BJ (cell line): ENCODE measurements around the gene PRRX1. TPM values are rescaled to one million over a fixed set of nuclear protein-coding genes. Genes with fewer than 3 reads are reported as not detected.

ENCODE experiments used
- CTCF ChIA-PET: fragments of 350-600 bp; formaldehyde crosslinking; extraction: SDS; loops from one replicate; lab custom pipeline; 2021; ENCODE audit warnings: antibody characterized with exemption, inconsistent platforms; lab: Yijun Ruan, JAX
- POLR2A ChIA-PET: fragments of 300-600 bp; sonication (Branson Sonifier 250); formaldehyde crosslinking; extraction: SDS; loops from one replicate; lab custom pipeline; 2021; ENCODE audit warnings: antibody characterized with exemption; lab: Charles Lee
- DNase-seq: peaks from one replicate; pipeline ENCODE4 v3.0.0-alpha.2; 2011; ENCODE audit warnings: low read depth
- H3K27me3 ChIP-seq: 2 replicates; pipeline ENCODE4 v1.6.0; 2011; ENCODE audit warnings: low read length; ENCODE audit not compliant: control insufficient read depth, insufficient read depth
- H3K36me3 ChIP-seq: 2 replicates; pipeline ENCODE4 v1.5.1; 2011; ENCODE audit warnings: low read length; ENCODE audit not compliant: control insufficient read depth, insufficient read depth
- H3K4me3 ChIP-seq: 2 replicates; pipeline ENCODE4 v1.5.1; 2011; ENCODE audit warnings: low read depth, mild to moderate bottlenecking, control low read depth, low read length
- polyA plus RNA-seq: library from polyadenylated mRNA; depleted of rRNA; stranded (reverse); fragments of >200 nt; gene quantifications from 2 replicates; pipeline ENCODE4 v1.2.3, GENCODE V29; 2011
- TF ChIP-seq, protein P1 (sequence below): IDR thresholded peaks from 2 replicates; pipeline ENCODE4 v1.5.1; 2011; ENCODE audit warnings: low read depth, mild to moderate bottlenecking, control low read depth, inconsistent platforms, low read length, moderate library complexity; ENCODE audit not compliant: insufficient read depth

Gene PRRX1
- polyA plus RNA-seq, 1 experiment, result 152 TPM

DNA sequence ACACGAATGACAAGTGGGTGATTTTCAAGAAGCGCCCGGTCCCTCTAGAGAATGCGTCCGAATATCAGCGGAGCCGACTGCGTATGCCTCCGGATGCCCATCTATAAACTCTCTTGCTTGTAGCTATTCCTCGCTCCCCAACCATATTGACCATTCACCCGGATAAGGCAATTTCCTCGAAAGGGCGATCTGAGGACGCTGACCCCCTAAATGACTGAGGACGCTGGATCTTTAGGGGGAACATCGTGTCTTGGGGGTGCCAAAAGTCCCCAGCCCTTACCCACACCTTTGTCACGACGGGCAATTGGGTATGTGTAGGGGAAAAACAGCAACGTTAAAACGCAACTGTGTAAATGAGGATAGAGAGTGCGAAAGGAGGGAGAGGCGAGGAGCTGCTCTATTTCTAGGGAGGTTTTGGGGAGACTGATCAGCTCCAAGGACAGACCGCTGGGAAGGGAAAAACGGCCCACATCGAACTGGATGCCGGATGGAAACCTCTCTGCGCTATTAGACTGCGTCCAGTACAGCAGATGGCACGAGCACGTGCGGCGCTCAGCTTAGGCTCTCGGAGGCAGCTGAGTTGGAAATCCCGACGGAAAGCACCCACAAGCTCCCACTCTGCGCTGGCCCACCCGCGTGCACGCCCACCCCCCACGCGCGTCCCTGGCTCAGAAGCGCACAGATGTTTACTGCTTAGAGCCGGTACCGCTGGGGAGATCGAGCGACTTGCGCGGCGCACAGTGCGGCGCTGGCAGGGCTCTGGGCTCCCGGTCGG is 2.9 kb upstream of the PRRX1 start:
- Histone ChIP-seq H3K36me3 (no peaks in the 10 kb centered on the region), H3K27me3 (no peaks in the 10 kb centered on the region), H3K4me3 (peak overlapping the region; percentile 95)
- no peak for DNase-seq
- CTCF ChIA-PET, result interaction anchor here (0.8 to 1.2 kb wide), 3 partner anchors 10 to 170 kb away, joined by 3 to 4 read pairs (median 3); no protein-coding TSS in a partner anchor
- POLR2A ChIA-PET, result no interaction called here
- TF ChIP-seq, protein P1, sequence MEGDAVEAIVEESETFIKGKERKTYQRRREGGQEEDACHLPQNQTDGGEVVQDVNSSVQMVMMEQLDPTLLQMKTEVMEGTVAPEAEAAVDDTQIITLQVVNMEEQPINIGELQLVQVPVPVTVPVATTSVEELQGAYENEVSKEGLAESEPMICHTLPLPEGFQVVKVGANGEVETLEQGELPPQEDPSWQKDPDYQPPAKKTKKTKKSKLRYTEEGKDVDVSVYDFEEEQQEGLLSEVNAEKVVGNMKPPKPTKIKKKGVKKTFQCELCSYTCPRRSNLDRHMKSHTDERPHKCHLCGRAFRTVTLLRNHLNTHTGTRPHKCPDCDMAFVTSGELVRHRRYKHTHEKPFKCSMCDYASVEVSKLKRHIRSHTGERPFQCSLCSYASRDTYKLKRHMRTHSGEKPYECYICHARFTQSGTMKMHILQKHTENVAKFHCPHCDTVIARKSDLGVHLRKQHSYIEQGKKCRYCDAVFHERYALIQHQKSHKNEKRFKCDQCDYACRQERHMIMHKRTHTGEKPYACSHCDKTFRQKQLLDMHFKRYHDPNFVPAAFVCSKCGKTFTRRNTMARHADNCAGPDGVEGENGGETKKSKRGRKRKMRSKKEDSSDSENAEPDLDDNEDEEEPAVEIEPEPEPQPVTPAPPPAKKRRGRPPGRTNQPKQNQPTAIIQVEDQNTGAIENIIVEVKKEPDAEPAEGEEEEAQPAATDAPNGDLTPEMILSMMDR, result no peak

DNA sequence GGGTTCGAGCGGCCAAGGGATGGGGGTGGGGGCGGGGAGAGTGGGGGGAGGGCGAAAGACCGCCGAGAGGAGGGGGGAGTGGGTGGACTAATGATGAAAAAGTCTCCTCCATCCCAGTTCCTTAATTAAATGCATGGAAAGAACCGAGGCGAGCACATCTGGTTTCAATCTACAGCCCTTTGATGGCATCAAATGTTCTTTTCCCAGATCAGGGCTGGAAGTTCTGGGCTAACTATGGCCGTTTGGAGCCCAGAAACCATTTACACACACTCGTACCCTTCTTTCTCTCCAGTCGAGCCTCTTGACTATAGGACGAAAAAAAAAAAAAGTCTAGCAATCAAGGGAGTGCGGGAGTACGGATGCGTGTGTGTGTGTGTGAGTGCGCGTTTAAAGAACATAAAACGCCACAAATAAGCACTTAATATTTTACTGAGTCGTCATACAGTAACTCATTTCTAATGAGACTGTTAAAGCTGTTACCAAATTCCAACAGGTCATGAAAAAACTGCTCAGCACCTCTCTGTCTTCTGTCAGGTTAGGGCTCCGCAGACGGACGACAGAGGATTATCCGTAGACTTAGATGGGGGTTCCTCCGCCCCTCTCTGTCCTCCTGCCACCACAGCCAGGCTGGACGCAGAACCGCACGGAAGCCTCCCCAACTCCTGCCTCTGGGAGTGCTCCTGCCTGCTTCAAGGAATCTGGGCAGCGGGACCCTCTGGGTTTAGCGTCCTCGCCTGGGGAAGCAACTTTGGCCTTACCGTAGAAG is 2.1 kb upstream of the PRRX1 start:
- CTCF ChIA-PET, result no interaction called here
- no peaks in the 10 kb centered on the region for H3K27me3 ChIP-seq

DNA sequence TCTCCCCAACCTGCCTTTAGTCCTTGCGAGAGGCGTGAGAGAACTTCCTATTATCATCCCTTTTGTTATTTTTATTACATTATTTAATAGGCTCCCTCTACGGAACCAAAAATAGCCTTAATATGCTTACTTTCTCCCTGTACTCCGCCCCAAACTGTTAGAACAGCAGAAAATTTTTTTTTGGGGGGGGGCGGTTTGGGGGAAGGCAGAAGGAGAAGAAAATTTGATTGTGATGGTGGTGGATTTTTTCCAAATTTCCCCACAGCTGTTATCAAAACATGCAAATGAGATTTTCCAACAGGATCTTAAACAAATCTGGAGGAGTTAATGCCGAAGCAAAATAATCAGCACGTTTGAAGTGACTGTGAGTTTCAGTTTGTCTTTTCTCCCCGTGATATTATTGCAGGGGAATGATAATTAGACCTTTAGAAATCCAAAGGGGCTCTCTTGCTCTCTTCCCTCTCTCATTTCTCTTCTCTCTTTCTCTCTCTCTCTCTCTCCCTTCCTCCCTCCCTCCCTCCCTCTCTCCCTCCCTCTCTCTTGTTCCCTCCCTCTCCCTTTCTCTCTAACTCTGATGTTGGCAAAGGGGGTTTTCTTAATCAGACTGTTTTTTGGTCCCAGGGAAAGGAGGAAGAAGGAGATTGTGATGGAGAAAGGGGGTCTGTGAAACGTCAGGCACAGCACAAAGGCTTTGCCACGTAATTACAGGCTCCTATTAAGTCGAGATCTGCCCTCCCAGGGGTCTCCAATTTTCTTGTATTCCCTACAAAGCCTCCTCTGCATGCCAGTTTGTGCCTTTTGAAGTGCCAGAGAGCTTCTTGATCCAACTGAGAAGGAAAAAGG is 1.1 kb upstream of the PRRX1 start:
- TF ChIP-seq, protein P1, result no peak

More for the DNA sequence above, 2.1 kb upstream of the PRRX1 start:
- H3K4me3 ChIP-seq, result peak overlapping the region; percentile 95
- POLR2A ChIA-PET, result no interaction called here
- TF ChIP-seq, protein P1, result peak; percentile 35
- 0 out of 2 replicates have a peak, but pooled peaks cover 2% of the 10 kb centered on the region for H3K36me3 ChIP-seq
- DNase-seq, result no peak

DNA sequence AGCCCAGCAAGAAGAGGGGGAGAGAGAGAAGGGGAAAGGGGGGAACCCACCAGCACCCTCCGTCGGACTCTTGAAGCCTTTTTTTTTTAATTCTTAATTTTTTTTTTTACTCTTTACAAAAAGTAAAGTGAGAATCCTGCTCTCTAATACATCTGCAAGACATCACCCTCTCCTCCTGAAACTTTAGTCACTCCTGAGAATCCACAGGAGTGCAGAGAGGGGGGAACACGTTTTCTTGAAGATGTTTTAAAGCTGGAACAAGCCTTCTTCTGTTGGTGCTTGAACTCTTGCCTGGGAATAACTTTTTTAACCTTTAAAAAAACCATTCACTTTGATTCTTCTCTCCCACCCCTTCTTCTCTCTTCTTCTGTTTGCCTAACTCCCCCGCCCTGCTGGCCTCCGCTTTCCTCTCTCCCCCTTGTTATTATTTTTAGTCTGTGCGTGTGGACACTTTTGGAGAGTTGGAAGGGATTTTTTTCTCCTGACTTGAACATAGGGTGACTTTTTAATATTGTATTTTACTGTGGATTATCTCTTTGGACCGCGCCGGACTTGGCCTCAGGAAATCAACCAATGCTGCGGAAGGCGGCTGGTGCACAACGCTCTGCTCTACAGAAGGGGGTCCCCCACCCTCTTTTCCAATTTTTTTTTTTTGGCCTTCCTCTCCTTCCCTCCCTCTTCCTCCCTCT is 383 bp upstream of the PRRX1 start:
- DNase-seq, result no peak
- CTCF ChIA-PET, result interaction anchor here (0.7 kb wide), 1 partner anchor 630 kb away, joined by 3 read pairs; no protein-coding TSS in a partner anchor
- Histone ChIP-seq H3K27me3 (no peaks in the 10 kb centered on the region), H3K4me3 (peak overlapping the region; percentile 95), H3K36me3 (0 out of 2 replicates have a peak, but pooled peaks cover 2% of the 10 kb centered on the region)
- TF ChIP-seq, protein P1, result no peak
- POLR2A ChIA-PET, result interaction anchor here (0.6 to 0.7 kb wide), 3 partner anchors 108 to 418 kb away, joined by 3 to 4 read pairs (median 3); partner anchors contain the start of gene GORAB

More for the DNA sequence above, 1.1 kb upstream of the PRRX1 start:
- H3K36me3 ChIP-seq, result 0 out of 2 replicates have a peak, but pooled peaks cover 2% of the 10 kb centered on the region
- ChIA-PET CTCF (interaction anchor here (0.7 kb wide), 1 partner anchor 631 kb away, joined by 3 read pairs; no protein-coding TSS in a partner anchor), POLR2A (interaction anchor here (0.6 kb wide), 1 partner anchor 131 kb away, joined by 4 read pairs; the partner anchor contains the start of gene GORAB)
- peak overlapping the region; percentile 95 for H3K4me3 ChIP-seq
- no peak for DNase-seq
- H3K27me3 ChIP-seq, result no peaks in the 10 kb centered on the region
